Activated T-cell treated with anti-CD3 and anti-CD28 coated beads, Interleukin-2, amount 50 U/mL, for 1 hour (primary cell): ENCODE results near the gene DEDD2.
"Not testable (repeated sequence)": the region's sequence is repeated elsewhere in the genome, so short reads cannot be mapped to it uniquely, and the experiment has no call there.

Source experiments
- DNase-seq: peaks from one replicate; pipeline ENCODE4 v3.0.0-alpha.2; 2020

The DEDD2 gene, protein sequence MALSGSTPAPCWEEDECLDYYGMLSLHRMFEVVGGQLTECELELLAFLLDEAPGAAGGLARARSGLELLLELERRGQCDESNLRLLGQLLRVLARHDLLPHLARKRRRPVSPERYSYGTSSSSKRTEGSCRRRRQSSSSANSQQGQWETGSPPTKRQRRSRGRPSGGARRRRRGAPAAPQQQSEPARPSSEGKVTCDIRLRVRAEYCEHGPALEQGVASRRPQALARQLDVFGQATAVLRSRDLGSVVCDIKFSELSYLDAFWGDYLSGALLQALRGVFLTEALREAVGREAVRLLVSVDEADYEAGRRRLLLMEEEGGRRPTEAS

DNA sequence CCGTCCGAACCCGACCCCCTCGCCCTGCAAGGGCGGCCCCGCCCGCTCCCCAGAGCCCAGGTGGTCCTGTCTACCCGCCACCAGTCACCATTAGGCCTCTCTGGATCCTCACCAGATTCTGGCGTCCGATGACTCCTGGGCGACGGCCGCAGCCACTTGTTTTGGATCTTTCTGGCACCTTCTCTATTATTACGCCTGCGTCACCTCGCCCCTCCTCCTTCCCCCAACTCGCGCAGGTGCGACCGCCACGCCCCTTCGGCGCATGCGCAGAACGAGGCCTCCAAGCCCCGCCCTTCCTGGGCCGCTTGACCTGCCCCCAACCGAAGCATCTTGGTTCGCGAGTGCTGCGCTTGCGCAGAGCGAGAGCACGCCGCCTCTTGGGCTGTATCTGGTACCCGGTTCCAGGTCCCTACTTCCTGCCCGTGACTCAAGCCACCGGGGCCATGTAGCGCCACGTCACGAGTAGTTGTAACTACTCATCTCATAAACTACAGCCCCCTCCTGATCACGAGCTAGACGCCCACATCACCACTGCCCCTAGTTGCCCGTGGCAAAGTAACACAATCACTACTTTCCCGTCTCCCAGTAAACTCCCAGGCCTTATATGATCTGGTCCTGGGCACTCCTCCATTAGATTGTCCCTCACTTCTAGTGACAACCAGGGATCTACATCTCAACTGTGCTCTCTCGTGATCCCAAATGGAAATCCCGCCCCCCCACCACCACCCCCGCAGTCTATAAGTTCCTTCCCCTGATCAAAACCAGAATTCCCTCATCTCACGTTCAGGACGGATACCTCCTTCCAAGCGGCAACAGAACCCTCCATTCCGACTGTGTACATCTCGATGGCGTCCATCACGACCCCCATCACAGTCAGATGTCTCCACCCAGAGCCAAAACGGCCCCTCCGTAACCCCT, at the start of gene DEDD2:
Gene DEDD2, minus strand, starts transcription at position 158 of the 918 bp plus-strand sequence. CDS start 670 bp downstream, outside the sequence.
- DNase-seq: peak; percentile 100

DNA sequence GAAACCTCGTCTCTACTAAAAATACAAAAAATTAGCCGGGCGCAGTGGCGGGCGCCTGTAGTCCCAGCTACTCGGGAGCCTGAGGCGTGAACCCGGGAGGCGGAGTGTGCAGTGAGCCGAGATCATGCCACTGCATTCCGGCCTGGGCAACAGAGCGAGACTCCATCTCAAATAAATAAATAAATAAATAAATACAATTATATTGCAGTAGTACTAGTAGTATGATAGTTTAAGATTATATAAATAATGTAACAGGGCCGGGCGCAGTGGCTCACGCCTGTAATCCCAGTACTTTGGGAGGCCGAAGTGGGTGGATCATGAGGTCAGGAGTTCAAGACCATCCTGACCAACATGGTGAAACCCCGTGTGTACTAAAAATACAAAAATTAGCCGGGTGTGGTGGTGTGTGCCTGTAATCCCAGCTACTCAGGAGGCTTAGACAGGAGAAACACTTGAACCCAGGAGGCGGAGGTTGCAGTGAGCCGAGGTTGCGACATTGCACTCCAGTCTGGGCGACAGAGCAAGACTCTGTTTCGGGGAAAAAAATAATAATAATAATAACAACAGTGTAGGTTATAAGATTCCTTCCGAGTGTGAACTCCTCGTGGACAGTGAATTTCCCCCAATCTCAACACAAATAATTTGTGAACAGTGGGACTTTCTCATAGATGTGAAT, 49.6 kb upstream of the DEDD2 start:
- not testable (repeated sequence) for DNase-seq

DNA sequence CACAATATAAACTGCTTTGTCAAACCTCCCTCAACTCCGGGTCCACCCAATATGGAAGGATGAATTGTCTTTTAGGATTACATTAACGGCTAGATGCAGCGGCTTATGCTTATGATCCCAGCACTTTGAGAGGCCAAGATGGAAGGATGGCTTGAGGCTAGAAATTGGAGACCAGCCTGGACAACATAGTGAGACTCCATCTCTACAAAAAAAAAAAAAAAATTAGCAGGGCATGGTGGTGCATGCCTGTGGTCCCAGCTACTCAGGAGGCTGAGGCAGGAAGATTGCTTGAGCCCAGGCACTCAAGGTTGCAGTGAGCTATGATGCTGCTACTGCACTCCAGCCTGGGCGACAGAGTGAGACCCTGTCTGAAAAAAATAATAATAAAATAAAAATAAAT, 48.6 kb upstream of the DEDD2 start:
- not testable (repeated sequence) for DNase-seq

DNA sequence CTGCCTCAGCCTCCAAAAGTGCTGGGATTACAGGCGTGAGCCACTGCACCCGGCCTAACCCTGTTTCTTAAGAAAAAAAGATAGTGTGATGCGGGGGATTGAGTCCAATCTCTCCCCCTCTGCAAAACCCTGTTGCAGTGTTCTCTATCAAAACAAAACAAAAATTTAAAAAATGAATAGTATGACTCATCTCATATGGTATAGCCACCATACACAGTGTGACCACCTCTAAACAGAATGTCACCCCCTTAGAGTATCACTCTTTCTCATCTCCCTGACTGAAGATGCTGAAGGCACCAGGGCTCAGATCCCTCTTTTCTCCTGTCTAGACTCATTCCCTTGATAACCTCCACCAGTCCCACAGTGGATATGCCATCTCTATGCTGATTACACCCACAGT, 44.3 kb upstream of the DEDD2 start:
- no peak for DNase-seq

DNA sequence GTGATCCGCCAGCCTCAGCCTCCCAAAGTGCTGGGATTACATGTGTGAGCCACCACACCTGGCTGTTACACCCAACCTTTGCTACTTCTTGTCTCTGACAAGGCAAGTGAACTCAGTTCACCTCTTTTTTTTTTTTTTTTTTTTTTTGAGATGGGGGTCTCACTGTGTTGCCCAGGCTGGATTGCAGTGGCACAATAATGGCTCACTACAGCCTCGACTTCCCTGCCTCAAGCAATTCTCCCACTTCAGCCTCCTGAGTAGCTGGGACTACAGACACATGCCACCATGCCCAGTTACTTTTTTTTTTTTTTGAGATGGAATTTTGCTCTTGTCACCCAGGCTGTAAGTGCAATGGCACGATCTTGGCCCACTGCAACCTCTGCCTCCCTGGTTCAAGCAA, 40.4 kb upstream of the DEDD2 start:
- not testable (repeated sequence) for DNase-seq

DNA sequence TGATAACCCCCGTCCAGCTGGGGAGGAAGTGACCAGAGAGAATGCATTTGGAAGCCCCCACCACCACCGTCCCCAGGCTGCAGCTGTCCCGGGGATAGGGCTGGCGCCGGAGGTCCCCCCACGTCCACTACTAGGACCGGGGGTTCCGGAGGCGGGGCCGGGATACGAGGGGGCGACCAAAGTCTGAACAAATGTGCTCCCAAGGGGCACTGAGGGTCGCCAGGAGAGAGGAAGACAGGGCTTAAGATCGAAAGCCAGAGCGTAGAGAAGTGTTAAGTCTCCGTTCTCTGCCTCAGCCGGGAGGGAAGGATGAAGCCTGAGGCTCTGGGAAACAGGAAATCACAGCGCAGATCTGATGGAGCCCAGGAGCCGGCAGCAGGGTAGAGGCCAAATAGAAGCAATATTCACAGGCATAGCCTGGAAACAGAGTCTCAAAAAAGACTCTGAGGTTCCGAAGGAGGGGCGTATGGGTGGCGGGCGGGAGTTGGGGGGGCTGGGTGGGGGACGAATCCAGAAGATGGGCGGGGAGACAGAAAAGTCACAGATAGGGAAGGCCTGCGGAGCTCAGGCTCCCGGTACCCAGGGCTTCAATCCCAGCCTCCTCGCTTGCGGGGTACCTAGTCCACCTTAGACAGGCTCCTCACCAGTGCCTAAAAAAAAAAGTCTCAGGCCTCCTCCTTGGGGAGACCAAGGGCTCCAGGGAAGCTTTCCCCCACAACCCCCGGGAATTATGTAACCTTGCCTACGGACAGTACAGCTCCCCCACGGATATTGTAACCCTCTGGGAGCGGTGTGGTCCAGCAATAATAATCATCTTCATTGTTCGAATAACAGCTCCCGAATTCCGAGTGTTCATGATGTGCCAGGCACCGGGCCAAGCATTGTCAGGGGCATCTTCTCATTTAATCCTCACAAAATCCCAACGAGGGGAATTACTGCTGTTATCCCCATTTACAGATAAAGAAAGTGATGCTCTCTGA, 38.6 kb upstream of the DEDD2 start:
- DNase-seq: no peak

DNA sequence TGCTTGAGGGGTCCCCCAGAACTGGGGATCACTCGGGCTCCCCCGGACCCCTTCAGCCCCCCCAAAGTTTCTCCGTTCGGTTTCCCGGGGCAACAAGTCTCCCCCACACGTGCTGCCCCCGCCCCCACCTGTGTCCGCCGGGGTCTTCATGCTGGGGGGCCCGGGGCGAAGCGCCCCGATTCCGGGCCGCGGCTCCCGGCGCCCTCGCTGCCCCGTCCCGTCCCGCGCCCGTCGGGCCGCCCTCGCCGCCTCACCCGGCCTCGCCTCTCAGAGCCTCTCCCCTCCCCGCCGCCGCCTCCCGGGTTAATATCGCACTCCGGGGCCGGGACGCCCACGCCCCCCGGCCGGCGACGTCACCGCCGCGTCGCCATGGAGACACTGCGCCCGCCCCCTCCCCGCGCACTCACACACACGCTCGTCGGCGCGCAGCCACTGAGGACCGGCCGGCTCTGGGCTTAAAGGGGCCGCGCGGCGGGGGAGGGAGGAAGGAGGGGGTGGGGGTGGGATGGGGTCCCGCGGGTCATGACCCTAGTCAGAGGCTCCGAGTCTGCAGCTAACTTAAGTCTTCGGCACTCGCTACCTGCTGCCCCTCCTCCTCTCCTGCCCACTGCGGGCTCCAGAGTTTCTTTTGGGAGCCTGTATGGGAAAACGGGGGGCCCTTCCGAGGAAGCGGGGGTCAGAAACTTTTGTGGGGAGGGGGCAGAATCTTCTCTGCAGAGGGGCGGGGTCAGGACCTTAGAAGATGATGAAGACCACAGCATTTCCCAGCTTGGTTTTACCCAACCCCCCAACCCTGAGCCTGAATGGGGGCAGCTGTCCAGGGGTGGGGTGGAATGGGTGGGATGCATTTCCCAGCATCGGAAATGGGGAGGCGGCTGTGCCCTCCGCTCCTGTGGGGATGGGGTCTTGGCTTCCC, 37.6 kb upstream of the DEDD2 start, which contains the start of gene ERF:
Gene ERF, minus strand, starts transcription at position 279 of the 916 bp plus-strand sequence. Its CDS starts 129 bp downstream, at position 150.
- DNase-seq: peak; percentile 96

DNA sequence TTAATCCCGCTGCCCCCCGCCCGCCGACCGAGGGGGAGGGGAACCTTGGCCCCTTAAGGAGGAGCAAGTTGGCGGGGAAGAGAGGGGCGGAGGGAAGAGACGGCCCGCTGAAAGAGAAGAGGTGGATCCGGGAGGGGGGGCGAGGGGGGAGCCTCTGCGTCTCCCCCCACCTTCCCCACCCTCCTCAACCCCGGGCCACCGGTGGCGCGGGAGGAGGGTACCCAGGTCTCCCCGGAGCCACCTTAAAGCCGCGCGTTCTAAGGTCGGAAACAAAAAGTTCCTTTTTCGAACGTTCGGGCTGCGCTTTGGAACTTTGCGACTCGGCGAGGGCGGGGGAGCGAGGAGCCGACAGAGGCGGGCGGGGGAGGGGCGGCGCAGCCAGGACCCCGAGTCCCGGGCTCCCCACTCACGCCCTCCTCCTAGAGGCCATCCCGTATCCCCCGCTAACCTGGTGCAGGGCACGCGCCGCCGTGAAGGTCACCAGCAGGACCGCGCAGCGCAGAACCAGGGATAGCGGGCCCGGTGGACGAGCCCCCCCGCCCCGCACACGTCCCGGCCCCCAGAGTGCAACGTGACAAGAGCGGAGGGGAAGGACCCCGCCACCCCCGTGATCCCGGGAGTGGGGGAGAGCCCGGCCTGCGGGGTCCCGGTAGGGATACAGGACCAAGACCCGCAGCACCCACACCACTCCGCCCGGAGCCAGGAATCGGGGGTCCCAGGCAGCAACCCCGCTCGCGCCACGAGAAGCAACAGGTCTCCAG, 36.8 kb upstream of the DEDD2 start:
- DNase-seq: peak; percentile 79

DNA sequence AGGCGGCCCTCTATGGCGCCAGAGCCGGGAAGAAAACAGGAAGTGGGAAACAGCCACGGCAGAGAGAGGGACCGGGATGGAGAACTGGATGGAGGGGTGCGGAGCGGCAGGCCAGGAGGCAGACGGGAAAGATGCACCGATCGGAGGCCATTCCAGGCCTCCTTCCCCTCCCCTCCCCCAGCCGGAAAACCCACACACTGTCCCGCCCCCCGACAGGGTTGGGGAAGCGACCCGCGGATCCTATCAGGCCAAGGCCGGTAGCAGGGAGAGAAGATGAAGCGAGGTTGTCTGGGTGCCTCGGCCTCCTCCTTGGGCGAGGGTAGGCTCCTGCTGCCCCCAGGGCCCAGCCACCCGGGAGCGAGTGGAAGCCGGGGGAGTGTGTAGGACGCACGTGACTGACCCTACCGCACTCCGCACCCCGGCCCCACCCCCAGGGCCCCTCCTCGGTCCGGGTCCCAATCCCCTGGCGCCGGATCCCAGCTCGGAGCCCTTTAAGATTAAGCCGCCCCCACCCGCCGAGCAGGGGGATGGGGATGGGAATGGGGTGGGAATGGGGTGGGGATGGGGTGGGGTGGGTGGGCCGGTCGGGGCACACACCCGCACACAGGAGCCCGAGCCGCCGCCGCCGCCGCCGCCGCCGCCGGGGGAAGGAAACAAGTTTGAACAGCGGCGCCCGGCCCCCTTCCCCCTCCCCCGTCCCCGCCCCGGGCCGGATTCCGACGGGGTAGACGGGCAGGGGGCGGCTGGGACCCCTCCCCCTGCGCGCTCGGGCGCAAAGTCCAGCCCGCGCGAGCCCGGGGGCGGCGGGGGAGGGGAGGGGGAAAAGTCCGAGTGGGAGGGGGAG, 36.0 kb upstream of the DEDD2 start:
- peak; percentile 70 for DNase-seq

DNA sequence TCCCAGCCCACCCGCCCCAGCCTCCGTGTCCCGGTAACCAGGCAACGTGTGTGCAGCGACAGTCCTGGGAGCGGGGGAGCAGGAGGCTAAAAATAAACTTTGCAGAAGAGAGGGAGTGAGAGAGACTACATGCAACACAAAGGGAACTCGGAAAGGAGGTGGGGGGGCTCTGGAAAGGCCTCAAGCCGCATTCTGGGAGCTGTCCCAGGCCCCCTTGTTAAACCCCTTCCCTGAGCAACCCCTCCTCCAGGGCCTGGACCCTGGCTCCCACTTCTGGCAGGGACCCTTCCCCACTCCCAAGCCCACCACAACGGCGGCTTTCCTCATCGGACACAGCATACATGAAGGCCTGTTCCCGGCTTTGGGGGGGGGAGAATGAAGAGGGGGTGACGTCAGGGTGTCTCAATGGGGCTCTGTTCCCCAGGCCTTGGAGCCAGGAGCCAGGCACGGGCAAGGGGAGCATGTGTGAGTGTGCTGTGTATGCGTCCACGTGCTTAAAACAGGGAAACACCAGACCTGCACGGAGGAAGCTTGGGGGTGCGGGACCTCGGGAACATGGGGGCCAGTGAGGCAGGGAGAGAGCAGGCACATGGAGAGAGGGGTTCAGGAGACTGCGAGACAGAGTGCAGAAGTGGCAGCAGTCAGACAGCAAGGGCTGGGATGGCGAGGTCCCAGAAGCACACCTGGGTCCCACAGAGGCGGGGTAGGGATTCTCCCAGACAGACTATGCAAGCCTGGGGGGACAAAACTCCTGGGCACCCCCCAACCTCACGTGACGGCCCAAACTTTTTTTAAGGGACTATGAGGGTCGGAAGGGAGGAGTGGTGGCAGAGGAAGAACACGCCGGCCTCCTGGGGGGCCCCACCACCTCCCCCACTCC, 35.1 kb upstream of the DEDD2 start:
- no peak for DNase-seq

DNA sequence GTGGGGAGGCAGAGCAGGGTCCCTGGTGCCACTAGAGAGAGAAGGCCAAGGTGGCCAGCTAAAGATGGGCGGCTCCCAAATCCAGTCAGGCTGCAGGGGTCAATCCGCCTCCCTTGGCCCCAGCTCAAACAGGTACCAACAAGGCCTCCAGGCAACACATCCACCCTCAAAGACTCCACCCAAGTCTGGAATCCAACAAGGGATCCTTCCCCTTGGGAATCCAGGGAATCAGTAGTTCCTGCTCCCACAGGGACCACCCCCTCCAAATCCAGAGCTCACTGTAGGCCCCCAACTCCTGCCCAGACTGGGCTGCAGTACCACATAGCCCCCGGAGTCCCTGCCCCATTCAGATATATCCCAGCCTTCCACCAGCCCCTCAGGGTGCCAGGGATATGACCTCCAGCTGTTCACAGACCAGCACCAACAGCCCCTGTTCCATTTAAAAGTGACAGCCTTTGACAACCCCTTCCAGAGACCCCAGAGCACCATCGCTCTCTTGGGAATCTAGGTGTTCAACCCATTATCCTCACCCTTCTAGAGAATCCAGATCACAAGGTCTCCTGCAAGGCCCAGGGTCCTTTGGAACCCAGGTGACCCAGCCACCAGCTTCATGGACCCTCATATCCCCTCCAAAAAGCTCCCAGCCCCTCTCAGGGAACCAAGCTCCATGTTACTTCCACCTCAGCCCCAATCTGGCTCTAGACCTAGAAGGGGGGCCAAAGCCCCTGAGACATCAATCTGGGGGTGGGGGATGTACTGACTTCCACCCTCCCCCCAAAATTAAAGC, 34.3 kb upstream of the DEDD2 start:
- DNase-seq: no peak

DNA sequence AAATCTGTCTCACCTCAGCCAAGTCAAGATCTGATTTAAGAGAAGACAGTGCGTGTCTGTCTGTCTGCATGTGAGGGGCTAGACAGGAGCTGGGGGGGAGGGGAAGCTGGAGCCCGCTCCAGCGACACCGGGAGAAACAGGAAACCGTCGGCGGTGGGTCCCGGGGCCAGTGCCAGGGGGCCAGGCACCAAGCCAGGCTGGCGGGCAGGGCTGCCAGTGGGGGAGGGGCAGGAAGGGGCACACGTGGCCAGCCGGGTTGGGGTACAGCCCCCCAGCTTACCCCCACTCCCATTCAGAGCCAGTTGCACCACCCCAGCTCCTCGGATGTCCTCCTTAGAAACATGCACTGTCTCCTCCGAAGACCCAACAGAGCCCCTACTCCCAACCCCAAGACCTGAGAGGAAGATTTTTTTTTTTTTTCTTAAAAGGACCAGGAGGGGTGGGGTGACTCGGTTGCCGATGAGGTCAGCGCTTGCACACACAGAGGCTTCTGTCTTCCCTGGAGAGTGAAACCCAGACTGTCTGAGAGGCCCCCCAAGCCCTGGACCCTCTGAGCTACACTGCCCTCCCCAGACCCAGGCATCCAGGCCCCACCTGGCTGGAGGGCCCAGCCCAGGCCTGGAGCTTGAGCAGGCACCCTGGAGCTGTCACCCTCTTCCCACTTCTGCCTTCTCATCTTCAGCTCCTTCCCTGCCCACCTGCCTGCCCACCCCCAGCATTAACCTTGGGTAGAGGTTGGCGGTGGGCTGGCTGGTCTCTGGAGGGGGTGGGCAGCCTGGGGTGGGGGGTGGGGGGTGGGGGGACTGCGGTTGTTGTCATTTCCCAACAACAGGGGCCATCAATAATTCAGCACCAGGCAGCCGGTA, 33.4 kb upstream of the DEDD2 start:
- peak; percentile 34 for DNase-seq

DNA sequence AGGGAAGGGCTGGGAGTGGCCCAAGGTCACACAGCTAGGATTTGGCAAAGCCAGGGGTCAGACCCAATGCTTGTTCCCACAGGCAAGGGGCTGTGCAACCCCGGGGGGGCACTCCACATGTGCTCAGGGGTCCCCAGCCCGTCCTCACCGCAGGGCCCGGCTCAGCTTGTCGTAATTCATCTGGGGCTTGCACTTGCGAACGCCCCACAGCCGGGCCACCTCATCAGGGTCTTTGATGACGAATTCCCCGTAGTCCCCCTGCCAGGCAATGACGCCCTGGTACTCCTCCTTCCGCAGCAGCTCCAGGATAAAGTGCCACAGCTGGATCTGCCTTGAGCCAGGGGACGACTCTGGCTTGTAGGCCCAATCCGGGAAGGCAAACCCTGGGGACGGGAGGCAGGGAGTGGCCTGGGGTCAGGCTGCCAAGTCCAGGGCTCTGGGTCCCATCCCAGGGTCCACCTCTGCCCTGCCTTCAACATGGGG, 32.7 kb upstream of the DEDD2 start:
- DNase-seq: no peak

DNA sequence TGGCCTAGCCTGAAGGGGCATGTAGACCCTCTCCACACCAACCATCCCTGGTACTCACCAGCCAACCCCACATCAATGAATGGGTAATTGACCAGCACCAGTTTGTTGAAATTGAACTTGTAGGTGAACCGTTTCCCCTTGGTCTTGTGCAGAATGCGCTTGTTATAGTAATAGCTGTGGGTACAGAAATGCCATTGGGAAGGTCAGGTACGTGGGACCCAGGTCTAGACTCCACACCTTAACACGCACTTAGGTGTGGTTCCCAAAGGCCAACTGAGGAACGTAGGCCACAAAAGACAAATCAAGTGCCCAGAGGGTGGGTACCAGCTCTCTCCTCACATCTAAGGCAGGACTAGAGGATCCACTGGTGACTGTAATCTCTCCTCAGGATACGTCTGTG, 32.3 kb upstream of the DEDD2 start:
- no peak for DNase-seq

DNA sequence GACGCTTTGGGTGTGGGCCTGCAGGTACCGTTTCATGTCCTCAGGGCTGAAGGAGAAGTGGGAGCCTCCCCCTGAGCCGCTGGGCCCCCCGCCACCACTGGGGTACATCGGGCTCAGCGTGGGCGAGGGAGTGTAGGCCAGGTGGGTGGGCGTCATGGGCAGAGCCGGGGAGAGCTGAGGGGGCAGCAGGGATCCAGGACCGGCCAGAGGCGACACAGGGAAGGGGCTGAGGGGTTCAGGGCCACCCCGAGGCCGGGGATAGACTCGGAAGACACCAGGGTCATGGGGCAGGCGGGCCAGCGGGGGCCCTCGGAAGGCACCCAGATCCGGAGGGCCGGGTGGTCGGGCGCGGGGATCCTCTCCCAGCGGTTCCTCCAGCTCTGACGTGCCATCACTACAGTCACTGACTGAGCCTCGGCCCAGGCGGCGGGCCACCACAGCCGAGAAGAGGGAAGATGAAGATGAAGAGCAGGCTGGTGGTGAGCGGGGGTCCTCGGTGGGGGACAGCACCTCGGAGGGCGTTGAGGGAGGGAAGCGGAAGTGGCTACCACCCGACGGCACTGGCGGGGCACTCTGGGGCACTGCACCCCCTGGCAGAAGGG, 31.8 kb upstream of the DEDD2 start:
- no peak for DNase-seq
